HG03558 (cell line): ENCODE data around the gene MGAT1.
"Not testable (repeated sequence)": the region's sequence is repeated elsewhere in the genome, so short reads cannot be mapped to it uniquely, and the experiment has no call there.

Experiments
- ATAC-seq: cut with Tn5 transposase; IDR thresholded peaks from one replicate; pipeline ENCODE4 v1.9.1; 2021; ENCODE audit warnings: moderate number of reproducible peaks; ENCODE audit not compliant: unreplicated experiment; ENCODE audit errors: extremely low read depth

MGAT1 gene

GRCh38 chr5:180788651-180789410 is 13.8 kb downstream of the MGAT1 start:
- ATAC-seq, result not testable (repeated sequence)

- ATAC-seq, result no peak
Measured at GRCh38 chr5:180787711-180788431, 14.7 kb downstream of the MGAT1 start.

- no peak for ATAC-seq
Measured at GRCh38 chr5:180786531-180787398, 15.8 kb downstream of the MGAT1 start.

- no peak for ATAC-seq
Measured at GRCh38 chr5:180785794-180786221, 16.8 kb downstream of the MGAT1 start.

- no peak for ATAC-seq
Measured at GRCh38 chr5:180785121-180785781, 17.4 kb downstream of the MGAT1 start.

GRCh38 chr5:180784497-180785097 is 18.0 kb downstream of the MGAT1 start:
- ATAC-seq, result no peak

- ATAC-seq, result no peak
Measured at GRCh38 chr5:180783340-180784052, 19.1 kb downstream of the MGAT1 start.

- ATAC-seq, result no peak
Measured at GRCh38 chr5:180782748-180783147, 19.9 kb downstream of the MGAT1 start.

GRCh38 chr5:180781900-180782326 is 20.7 kb downstream of the MGAT1 start:
- ATAC-seq, result not testable (repeated sequence)

GRCh38 chr5:180779985-180780610 is 22.5 kb downstream of the MGAT1 start:
- no peak for ATAC-seq

GRCh38 chr5:180777475-180777874 is 25.1 kb downstream of the MGAT1 start:
- ATAC-seq, result no peak

GRCh38 chr5:180776376-180776775 is 26.2 kb downstream of the MGAT1 start:
- no peak for ATAC-seq

GRCh38 chr5:180775624-180776023 is 27.0 kb downstream of the MGAT1 start:
- ATAC-seq, result no peak

- no peak for ATAC-seq
Measured at GRCh38 chr5:180771839-180772238, 30.8 kb downstream of the MGAT1 start.

- ATAC-seq, result no peak
Measured at GRCh38 chr5:180769821-180770220, 32.8 kb downstream of the MGAT1 start.

GRCh38 chr5:180755601-180756000 is 47.0 kb downstream of the MGAT1 start:
- ATAC-seq, result no peak

GRCh38 chr5:180744253-180744652 is 58.4 kb downstream of the MGAT1 start:
- no peak for ATAC-seq

GRCh38 chr5:180742727-180743126 is 59.9 kb downstream of the MGAT1 start:
- ATAC-seq, result no peak

- not testable (repeated sequence) for ATAC-seq
Measured at GRCh38 chr5:180740953-180741352, 61.7 kb downstream of the MGAT1 start.
